ENCODE results near the gene BCAM.

DNA sequence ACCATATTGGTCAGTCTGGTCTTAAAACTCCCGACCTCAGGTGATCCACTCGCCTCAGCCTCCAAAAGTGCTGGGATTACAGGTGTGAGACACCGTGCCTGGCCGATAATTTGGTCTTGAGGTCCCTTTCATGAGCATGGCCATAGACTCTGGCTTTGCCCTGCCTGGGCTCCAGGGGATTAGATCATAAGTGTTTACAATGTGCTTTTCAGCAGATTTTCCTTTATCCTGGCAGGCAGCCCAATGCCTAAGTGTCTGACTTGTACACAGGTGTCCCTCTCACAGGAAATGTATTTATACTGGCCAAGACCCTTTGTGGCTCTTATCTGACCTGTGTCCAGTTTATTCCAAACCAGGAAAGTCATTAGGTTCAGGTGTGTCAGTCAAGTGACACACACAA, 15.9 kb downstream of the BCAM start:
- TF ChIP-seq EP300 (IDR thresholded peaks at IDR 0.05) (no peak), POLR2A (IDR thresholded peaks at IDR 0.05) (no peak)
- TF ChIP-seq, protein P1, sequence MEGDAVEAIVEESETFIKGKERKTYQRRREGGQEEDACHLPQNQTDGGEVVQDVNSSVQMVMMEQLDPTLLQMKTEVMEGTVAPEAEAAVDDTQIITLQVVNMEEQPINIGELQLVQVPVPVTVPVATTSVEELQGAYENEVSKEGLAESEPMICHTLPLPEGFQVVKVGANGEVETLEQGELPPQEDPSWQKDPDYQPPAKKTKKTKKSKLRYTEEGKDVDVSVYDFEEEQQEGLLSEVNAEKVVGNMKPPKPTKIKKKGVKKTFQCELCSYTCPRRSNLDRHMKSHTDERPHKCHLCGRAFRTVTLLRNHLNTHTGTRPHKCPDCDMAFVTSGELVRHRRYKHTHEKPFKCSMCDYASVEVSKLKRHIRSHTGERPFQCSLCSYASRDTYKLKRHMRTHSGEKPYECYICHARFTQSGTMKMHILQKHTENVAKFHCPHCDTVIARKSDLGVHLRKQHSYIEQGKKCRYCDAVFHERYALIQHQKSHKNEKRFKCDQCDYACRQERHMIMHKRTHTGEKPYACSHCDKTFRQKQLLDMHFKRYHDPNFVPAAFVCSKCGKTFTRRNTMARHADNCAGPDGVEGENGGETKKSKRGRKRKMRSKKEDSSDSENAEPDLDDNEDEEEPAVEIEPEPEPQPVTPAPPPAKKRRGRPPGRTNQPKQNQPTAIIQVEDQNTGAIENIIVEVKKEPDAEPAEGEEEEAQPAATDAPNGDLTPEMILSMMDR (IDR thresholded peaks at IDR 0.05): no peak
